ENCODE measurements around the gene LHX4. TPM values are rescaled to one million over a fixed set of nuclear protein-coding genes. Genes with fewer than 3 reads are reported as not detected.

The LHX4 gene
- total and polyA plus RNA-seq, 2 experiments from 2014 or later: 0.30 TPM; not detected in 1

- no peaks in the 10 kb centered on the region for H3K27me3 ChIP-seq (replicated peaks; ENCODE audit: insufficient read depth)
- H3K9me2 ChIP-seq (ENCODE audit: insufficient read depth): no peaks in the 10 kb centered on the region
- WGBS, 2 experiments (ENCODE audit: low coverage in 1 of 2, low lambda C conversion rate in 2 of 2, missing lambda C conversion rate in 2 of 2): 89 to 90% methylated on average over 11 of the region's 11 CpGs
- H3K36me3 ChIP-seq (ENCODE audit: low read depth): no peaks in the 10 kb centered on the region
- H2AFZ ChIP-seq: no peak overlapping the region
- no peak overlapping the region for H3K27ac ChIP-seq
- H4K20me1 ChIP-seq (ENCODE audit: insufficient read depth): no peaks in the 10 kb centered on the region
- no peak for DNase-seq
- no peaks in the 10 kb centered on the region for H3K9me3 ChIP-seq (ENCODE audit: low read depth)
- H3K4me2 ChIP-seq (ENCODE audit: unreplicated experiment): no peak overlapping the region
- H3K4me1 ChIP-seq (ENCODE audit: insufficient read depth): no peaks in the 10 kb centered on the region
- no peak overlapping the region for H3K4me3 ChIP-seq
- H3K79me2 ChIP-seq (ENCODE audit: insufficient read depth): no peaks in the 10 kb centered on the region
- no peaks in the 10 kb centered on the region for H3F3A ChIP-seq (ENCODE audit: insufficient read depth)
- TF ChIP-seq EZH2phosphoT487 (IDR thresholded peaks at IDR 0.05; ENCODE audit: insufficient read depth, low read depth): no peak
- TF ChIP-seq EZH2 (IDR thresholded peaks at IDR 0.05; ENCODE audit: insufficient read depth, poor library complexity, severe bottlenecking): no peak
- in situ Hi-C loops (cut with MboI): loop anchor here (10.0 kb wide), 1 partner anchor 220 kb away; no protein-coding TSS in a partner anchor
- H3K9ac ChIP-seq: no peak overlapping the region
These were observed 24.8 kb downstream of the LHX4 start for GRCh38 chr1:180254854-180255253.

GRCh38 chr1:180255536-180256340 lies 25.7 kb downstream of the LHX4 start:
- Histone ChIP-seq H2AFZ (no peak overlapping the region), H3K4me1 (ENCODE audit: insufficient read depth) (no peaks in the 10 kb centered on the region), H3F3A (ENCODE audit: insufficient read depth) (no peaks in the 10 kb centered on the region), H3K27ac (no peak overlapping the region), H3K9me3 (ENCODE audit: low read depth) (no peaks in the 10 kb centered on the region), H3K4me3 (no peak overlapping the region), H3K79me2 (ENCODE audit: insufficient read depth) (no peaks in the 10 kb centered on the region), H3K9me2 (ENCODE audit: insufficient read depth) (no peaks in the 10 kb centered on the region), H3K36me3 (ENCODE audit: low read depth) (no peaks in the 10 kb centered on the region), H3K4me2 (ENCODE audit: unreplicated experiment) (no peak overlapping the region), H3K27me3 (replicated peaks; ENCODE audit: insufficient read depth) (peaks cover 3% of the 10 kb centered on the region; the same call in 1 of the 2 replicates), H4K20me1 (ENCODE audit: insufficient read depth) (no peaks in the 10 kb centered on the region), H3K9ac (no peak overlapping the region)
- DNase-seq: no peak
- 52 to 55% methylated on average over 18 of the region's 18 CpGs for WGBS, 2 experiments (ENCODE audit: low coverage in 1 of 2, low lambda C conversion rate in 2 of 2, missing lambda C conversion rate in 2 of 2)
- in situ Hi-C loops (cut with MboI): loop anchor here (10.0 kb wide), 1 partner anchor 219 kb away; no protein-coding TSS in a partner anchor
- TF ChIP-seq EZH2 (IDR thresholded peaks at IDR 0.05; ENCODE audit: insufficient read depth, poor library complexity, severe bottlenecking) (no peak), EZH2phosphoT487 (IDR thresholded peaks at IDR 0.05; ENCODE audit: insufficient read depth, low read depth) (no peak)

- Histone ChIP-seq H3K36me3 (ENCODE audit: low read depth) (no peaks in the 10 kb centered on the region), H3K9me2 (ENCODE audit: insufficient read depth) (no peaks in the 10 kb centered on the region), H3K4me1 (ENCODE audit: insufficient read depth) (no peaks in the 10 kb centered on the region), H2AFZ (no peak overlapping the region), H3K4me3 (no peak overlapping the region), H4K20me1 (ENCODE audit: insufficient read depth) (no peaks in the 10 kb centered on the region), H3K9ac (no peak overlapping the region), H3K9me3 (ENCODE audit: low read depth) (no peaks in the 10 kb centered on the region), H3F3A (ENCODE audit: insufficient read depth) (no peaks in the 10 kb centered on the region), H3K27me3 (replicated peaks; ENCODE audit: insufficient read depth) (peaks cover 7% of the 10 kb centered on the region), H3K79me2 (ENCODE audit: insufficient read depth) (no peaks in the 10 kb centered on the region), H3K27ac (no peak overlapping the region), H3K4me2 (ENCODE audit: unreplicated experiment) (no peak overlapping the region)
- in situ Hi-C loops (cut with MboI): loop anchor here (10.0 kb wide), 1 partner anchor 218 kb away; no protein-coding TSS in a partner anchor
- WGBS, 2 experiments (ENCODE audit: low coverage in 1 of 2, low lambda C conversion rate in 2 of 2, missing lambda C conversion rate in 2 of 2): 79 to 81% methylated on average over 15 of the region's 15 CpGs
- TF ChIP-seq EZH2phosphoT487 (IDR thresholded peaks at IDR 0.05; ENCODE audit: insufficient read depth, low read depth) (no peak), EZH2 (IDR thresholded peaks at IDR 0.05; ENCODE audit: insufficient read depth, poor library complexity, severe bottlenecking) (no peak)
- DNase-seq: no peak
These were observed 26.4 kb downstream of the LHX4 start for GRCh38 chr1:180256341-180257027.

GRCh38 chr1:180257028-180257386 lies 26.9 kb downstream of the LHX4 start:
- Histone ChIP-seq H3K9me3 (ENCODE audit: low read depth) (no peaks in the 10 kb centered on the region), H4K20me1 (ENCODE audit: insufficient read depth) (no peaks in the 10 kb centered on the region), H3K79me2 (ENCODE audit: insufficient read depth) (no peaks in the 10 kb centered on the region), H3K9ac (no peak overlapping the region), H3K36me3 (ENCODE audit: low read depth) (no peaks in the 10 kb centered on the region), H3K9me2 (ENCODE audit: insufficient read depth) (no peaks in the 10 kb centered on the region), H3K27me3 (replicated peaks; ENCODE audit: insufficient read depth) (peaks cover 11% of the 10 kb centered on the region), H3F3A (ENCODE audit: insufficient read depth) (no peaks in the 10 kb centered on the region), H3K27ac (no peak overlapping the region), H3K4me1 (ENCODE audit: insufficient read depth) (no peaks in the 10 kb centered on the region), H2AFZ (no peak overlapping the region), H3K4me3 (no peak overlapping the region), H3K4me2 (ENCODE audit: unreplicated experiment) (no peak overlapping the region)
- 49 to 50% methylated on average over 5 of the region's 5 CpGs for WGBS, 2 experiments (ENCODE audit: low coverage in 1 of 2, low lambda C conversion rate in 2 of 2, missing lambda C conversion rate in 2 of 2)
- no peak for DNase-seq
- in situ Hi-C loops (cut with MboI): loop anchor here (10.0 kb wide), 1 partner anchor 218 kb away; no protein-coding TSS in a partner anchor
- TF ChIP-seq EZH2 (IDR thresholded peaks at IDR 0.05; ENCODE audit: insufficient read depth, poor library complexity, severe bottlenecking): no peak
- TF ChIP-seq EZH2phosphoT487 (IDR thresholded peaks at IDR 0.05; ENCODE audit: insufficient read depth, low read depth): no peak
